ENCODE data around the gene PSME4.

Gene PSME4

GRCh38 chr2:53960476-53960875, 10.3 kb downstream of the PSME4 start:
- Histone ChIP-seq H3K36me3 (ENCODE audit: control insufficient read depth, insufficient read depth, low read length) (no peaks in the 10 kb centered on the region; the same call in 1 of the 2 replicates), H3K27me3 (replicated peaks; ENCODE audit: control insufficient read depth, insufficient read depth, low read length) (no peaks in the 10 kb centered on the region), H3K4me3 (replicated peaks; ENCODE audit: low read depth, low read length) (no peak overlapping the region)
- TF ChIP-seq CTCF (IDR thresholded peaks at IDR 0.05; ENCODE audit: insufficient read depth, low read length, poor library complexity, severe bottlenecking) = no peak
- no peak for DNase-seq (ENCODE audit: extremely low read depth, insufficient read length)

GRCh38 chr2:53958443-53958842, 12.3 kb downstream of the PSME4 start:
- Histone ChIP-seq H3K27me3 (replicated peaks; ENCODE audit: control insufficient read depth, insufficient read depth, low read length) (no peaks in the 10 kb centered on the region), H3K36me3 (ENCODE audit: control insufficient read depth, insufficient read depth, low read length) (no peaks in the 10 kb centered on the region; the same call in 1 of the 2 replicates), H3K4me3 (replicated peaks; ENCODE audit: low read depth, low read length) (no peak overlapping the region)
- DNase-seq (ENCODE audit: extremely low read depth, insufficient read length) = no peak
- no peak for TF ChIP-seq CTCF (IDR thresholded peaks at IDR 0.05; ENCODE audit: insufficient read depth, low read length, poor library complexity, severe bottlenecking)

- no peak for TF ChIP-seq CTCF (IDR thresholded peaks at IDR 0.05; ENCODE audit: insufficient read depth, low read length, poor library complexity, severe bottlenecking)
- no peak for DNase-seq (ENCODE audit: extremely low read depth, insufficient read length)
- Histone ChIP-seq H3K27me3 (replicated peaks; ENCODE audit: control insufficient read depth, insufficient read depth, low read length) (no peaks in the 10 kb centered on the region), H3K4me3 (replicated peaks; ENCODE audit: low read depth, low read length) (no peak overlapping the region), H3K36me3 (ENCODE audit: control insufficient read depth, insufficient read depth, low read length) (no peaks in the 10 kb centered on the region)
Observed at GRCh38 chr2:53952519-53952918, 18.3 kb downstream of the PSME4 start.

- DNase-seq (ENCODE audit: extremely low read depth, insufficient read length) = no peak
- H3K4me3 ChIP-seq (replicated peaks; ENCODE audit: low read depth, low read length) = no peak overlapping the region
- no peaks in the 10 kb centered on the region; the same call in 1 of the 2 replicates for H3K36me3 ChIP-seq (ENCODE audit: control insufficient read depth, insufficient read depth, low read length)
- no peaks in the 10 kb centered on the region for H3K27me3 ChIP-seq (replicated peaks; ENCODE audit: control insufficient read depth, insufficient read depth, low read length)
- TF ChIP-seq CTCF (IDR thresholded peaks at IDR 0.05; ENCODE audit: insufficient read depth, low read length, poor library complexity, severe bottlenecking) = no peak
Observed at GRCh38 chr2:53949457-53949856, 21.3 kb downstream of the PSME4 start.

- Histone ChIP-seq H3K27me3 (replicated peaks; ENCODE audit: control insufficient read depth, insufficient read depth, low read length) (no peaks in the 10 kb centered on the region), H3K4me3 (replicated peaks; ENCODE audit: low read depth, low read length) (no peak overlapping the region), H3K36me3 (ENCODE audit: control insufficient read depth, insufficient read depth, low read length) (no peaks in the 10 kb centered on the region; the same call in 1 of the 2 replicates)
- no peak for TF ChIP-seq CTCF (IDR thresholded peaks at IDR 0.05; ENCODE audit: insufficient read depth, low read length, poor library complexity, severe bottlenecking)
- no peak for DNase-seq (ENCODE audit: extremely low read depth, insufficient read length)
Observed at GRCh38 chr2:53945538-53945937, 25.3 kb downstream of the PSME4 start.

GRCh38 chr2:53944542-53944941, 26.3 kb downstream of the PSME4 start:
- no peak for TF ChIP-seq CTCF (IDR thresholded peaks at IDR 0.05; ENCODE audit: insufficient read depth, low read length, poor library complexity, severe bottlenecking)
- no peak overlapping the region for H3K4me3 ChIP-seq (replicated peaks; ENCODE audit: low read depth, low read length)
- no peak for DNase-seq (ENCODE audit: extremely low read depth, insufficient read length)
- no peaks in the 10 kb centered on the region for H3K27me3 ChIP-seq (replicated peaks; ENCODE audit: control insufficient read depth, insufficient read depth, low read length)
- H3K36me3 ChIP-seq (ENCODE audit: control insufficient read depth, insufficient read depth, low read length) = no peaks in the 10 kb centered on the region; the same call in 1 of the 2 replicates

Measured in GM06990 (cell line).